Neuron (in vitro differentiated cells): ENCODE data around the gene LIN37.

Experiments used
- H2AFZ ChIP-seq: one replicate; pipeline ENCODE4 v1.6.1; 2013; ENCODE audit warnings: low read depth, mild to moderate bottlenecking, inconsistent platforms, low read length, moderate library complexity
- H3K27me3 ChIP-seq: one replicate; pipeline ENCODE4 v1.6.1; 2013; ENCODE audit warnings: low read length; ENCODE audit not compliant: insufficient read depth
- H3K36me3 ChIP-seq: one replicate; pipeline ENCODE4 v1.6.1; 2013; ENCODE audit warnings: low read length; ENCODE audit not compliant: insufficient read depth
- H3K4me1 ChIP-seq: one replicate; pipeline ENCODE4 v1.6.1; 2013; ENCODE audit warnings: low read length; ENCODE audit not compliant: insufficient read depth
- H3K4me3 ChIP-seq: 2 replicates; pipeline ENCODE4 v1.5.1; 2013; ENCODE audit warnings: mild to moderate bottlenecking, low read length, moderate library complexity
- H3K9me3 ChIP-seq: one replicate; pipeline ENCODE4 v1.6.1; 2013; ENCODE audit warnings: low read length

Gene LIN37

DNA sequence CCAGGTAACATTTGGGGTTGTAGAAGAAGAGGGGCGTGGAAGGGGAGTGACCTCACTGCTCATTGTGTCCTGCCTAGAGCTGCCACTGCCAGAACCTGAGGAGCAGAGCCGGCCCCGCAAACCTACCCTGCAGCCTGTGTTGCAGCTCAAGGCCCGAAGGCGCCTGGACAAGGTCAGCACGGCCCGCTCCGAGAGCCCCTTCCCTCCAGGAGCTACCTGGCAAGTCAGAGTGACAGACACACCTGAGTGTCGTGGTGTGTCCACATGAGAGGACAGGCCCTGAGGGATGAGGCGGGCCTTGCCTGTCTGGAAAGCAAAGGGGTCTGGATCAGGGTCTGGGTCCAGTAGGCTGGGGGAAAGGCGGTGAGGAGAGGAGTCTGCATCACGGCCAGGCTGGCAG lies 23.8 kb upstream of the LIN37 start:
- no peaks in the 10 kb centered on the region for H3K4me1 ChIP-seq
- no peak overlapping the region for H3K4me3 ChIP-seq
- H3K36me3 ChIP-seq = peaks cover 83% of the 10 kb centered on the region
- H2AFZ ChIP-seq = no peak overlapping the region
- no peaks in the 10 kb centered on the region for H3K27me3 ChIP-seq
- H3K9me3 ChIP-seq = no peaks in the 10 kb centered on the region

DNA sequence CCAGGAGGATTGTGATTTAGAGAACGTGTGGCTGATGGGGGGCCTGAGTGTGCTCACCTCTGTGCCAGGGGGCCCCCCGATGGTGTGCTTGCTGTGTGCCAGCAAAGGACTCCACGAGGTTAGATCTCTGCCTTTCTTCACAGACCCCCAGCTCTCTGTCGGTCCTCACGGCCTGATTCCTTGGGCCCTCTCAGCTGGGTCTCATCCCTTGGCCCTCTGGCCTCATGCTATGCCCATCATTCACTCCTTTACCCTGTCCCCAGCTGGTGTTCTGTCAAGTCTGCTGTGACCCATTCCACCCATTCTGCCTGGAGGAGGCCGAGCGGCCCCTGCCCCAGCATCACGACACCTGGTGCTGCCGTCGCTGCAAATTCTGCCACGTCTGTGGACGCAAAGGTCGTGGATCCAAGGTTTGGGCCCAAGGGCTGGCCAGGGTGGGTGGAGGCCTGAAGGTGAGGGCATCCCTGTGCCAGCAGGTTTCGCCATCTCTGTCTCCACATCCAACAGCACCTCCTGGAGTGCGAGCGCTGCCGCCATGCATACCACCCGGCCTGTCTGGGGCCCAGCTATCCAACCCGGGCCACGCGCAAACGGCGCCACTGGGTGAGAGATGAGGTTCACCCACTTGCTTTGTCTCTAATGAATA lies 23.0 kb upstream of the LIN37 start:
- H3K36me3 ChIP-seq = peaks cover 85% of the 10 kb centered on the region
- H3K4me3 ChIP-seq = no peak overlapping the region
- H3K27me3 ChIP-seq = no peaks in the 10 kb centered on the region
- no peak overlapping the region for H2AFZ ChIP-seq
- no peaks in the 10 kb centered on the region for H3K4me1 ChIP-seq
- no peaks in the 10 kb centered on the region for H3K9me3 ChIP-seq

DNA sequence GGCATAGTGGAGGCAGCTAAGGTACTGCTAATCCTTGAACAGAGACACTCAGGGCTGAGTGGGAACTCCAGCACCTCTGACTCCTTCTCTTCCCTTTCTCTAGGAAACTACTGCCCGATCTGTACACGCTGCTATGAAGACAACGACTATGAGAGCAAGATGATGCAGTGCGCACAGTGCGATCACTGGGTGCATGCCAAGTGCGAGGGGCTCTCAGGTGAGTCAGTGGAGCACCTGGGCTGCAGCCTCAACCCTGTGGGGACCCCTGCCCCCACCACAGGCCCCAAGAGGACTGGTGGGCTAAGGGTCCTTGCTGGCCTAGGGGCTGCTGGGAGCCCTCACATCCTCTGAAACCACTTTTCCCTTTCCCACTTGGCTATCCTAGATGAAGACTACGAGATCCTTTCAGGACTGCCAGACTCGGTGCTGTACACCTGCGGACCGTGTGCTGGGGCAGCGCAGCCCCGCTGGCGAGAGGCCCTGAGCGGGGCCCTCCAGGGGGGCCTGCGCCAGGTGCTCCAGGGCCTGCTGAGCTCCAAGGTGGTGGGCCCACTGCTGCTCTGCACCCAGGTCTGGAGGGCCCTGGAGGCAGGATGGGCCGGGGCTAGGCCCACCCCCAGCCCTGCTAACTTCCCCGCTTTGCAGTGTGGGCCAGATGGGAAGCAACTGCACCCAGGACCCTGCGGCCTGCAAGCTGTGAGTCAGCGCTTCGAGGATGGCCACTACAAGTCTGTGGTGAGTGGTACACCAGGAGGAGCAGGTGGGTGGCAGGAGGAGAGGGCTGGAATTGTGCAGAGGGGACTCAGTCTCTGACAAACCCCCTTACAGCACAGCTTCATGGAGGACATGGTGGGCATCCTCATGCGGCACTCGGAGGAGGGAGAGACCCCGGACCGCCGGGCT lies 21.1 kb upstream of the LIN37 start:
- Histone ChIP-seq H3K4me1 (no peaks in the 10 kb centered on the region), H3K27me3 (no peaks in the 10 kb centered on the region), H2AFZ (no peak overlapping the region), H3K36me3 (peaks cover 91% of the 10 kb centered on the region), H3K9me3 (no peaks in the 10 kb centered on the region), H3K4me3 (no peak overlapping the region)

DNA sequence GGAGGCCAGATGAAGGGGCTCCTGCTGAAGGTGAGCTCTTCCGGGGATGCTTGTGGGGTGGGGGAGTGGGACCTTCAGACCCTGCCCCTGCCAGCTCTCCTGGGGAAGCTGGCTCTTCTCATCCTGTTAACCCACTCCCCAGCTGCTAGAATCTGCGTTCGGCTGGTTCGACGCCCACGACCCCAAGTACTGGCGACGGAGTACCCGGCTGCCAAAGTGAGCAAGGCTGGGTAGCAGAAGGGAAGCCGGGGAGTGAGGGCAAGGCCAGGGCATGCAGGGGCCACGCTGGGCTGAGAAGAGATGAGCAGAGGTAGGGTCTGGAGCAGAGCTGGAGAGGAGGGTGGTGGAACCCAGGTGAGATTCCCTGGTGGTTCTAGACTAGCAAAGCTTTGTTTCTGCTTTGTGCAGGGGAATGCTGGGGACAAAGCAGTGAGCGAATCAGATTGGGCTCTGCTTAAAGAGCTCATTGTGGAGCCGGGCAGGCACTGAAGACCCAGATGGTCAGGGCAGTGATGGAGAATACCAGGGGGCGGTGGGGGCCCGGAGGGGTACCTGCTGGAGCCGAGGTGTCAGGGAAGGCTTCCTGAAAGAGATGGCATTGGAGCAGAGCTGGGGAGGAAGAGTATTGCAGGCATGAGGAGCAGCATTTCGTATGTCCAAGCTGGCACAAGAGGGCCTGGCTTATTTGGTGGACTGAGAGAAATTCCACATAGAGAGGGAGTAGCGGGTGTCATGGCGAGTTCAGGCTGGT lies 20.2 kb upstream of the LIN37 start:
- Histone ChIP-seq H3K36me3 (peaks cover 86% of the 10 kb centered on the region), H3K27me3 (no peaks in the 10 kb centered on the region), H3K4me1 (no peaks in the 10 kb centered on the region), H3K9me3 (no peaks in the 10 kb centered on the region), H3K4me3 (no peak overlapping the region), H2AFZ (no peak overlapping the region)

- no peaks in the 10 kb centered on the region for H3K4me1 ChIP-seq
- H3K36me3 ChIP-seq = peaks cover 86% of the 10 kb centered on the region
- no peaks in the 10 kb centered on the region for H3K27me3 ChIP-seq
- no peak overlapping the region for H2AFZ ChIP-seq
- no peak overlapping the region for H3K4me3 ChIP-seq
- H3K9me3 ChIP-seq = no peaks in the 10 kb centered on the region
These were observed 19.4 kb upstream of the LIN37 start for GRCh38 chr19:35729021-35729420.

GRCh38 chr19:35729763-35730162 lies 18.6 kb upstream of the LIN37 start:
- Histone ChIP-seq H3K27me3 (no peaks in the 10 kb centered on the region), H3K9me3 (no peaks in the 10 kb centered on the region), H2AFZ (no peak overlapping the region), H3K36me3 (peaks cover 86% of the 10 kb centered on the region), H3K4me1 (no peaks in the 10 kb centered on the region), H3K4me3 (no peak overlapping the region)

- Histone ChIP-seq H3K27me3 (no peaks in the 10 kb centered on the region), H3K4me3 (no peak overlapping the region), H3K4me1 (no peaks in the 10 kb centered on the region), H3K9me3 (no peaks in the 10 kb centered on the region), H2AFZ (no peak overlapping the region), H3K36me3 (peaks cover 84% of the 10 kb centered on the region)
These were observed 18.1 kb upstream of the LIN37 start for GRCh38 chr19:35730326-35730725.

DNA sequence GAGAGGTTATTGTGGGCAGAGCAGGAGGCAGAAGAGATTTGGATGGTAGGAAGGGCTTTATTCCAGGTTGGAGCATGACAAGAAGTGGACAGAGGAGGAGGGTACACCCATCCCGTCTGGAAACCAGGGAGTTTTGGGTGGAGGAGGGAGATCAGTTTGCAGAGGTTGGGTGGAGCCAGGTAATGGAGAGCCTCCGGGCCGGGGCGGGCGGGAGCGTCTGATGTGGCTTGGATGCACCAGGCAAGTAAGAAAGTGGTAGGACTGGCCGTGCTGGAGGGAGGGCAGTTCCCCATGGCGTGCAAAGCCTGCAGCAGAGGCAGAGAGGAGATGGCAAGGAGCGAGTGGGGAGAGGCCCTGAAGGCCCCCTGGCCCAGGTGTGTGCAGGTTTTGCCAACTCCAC lies 17.0 kb upstream of the LIN37 start:
- peaks cover 79% of the 10 kb centered on the region for H3K36me3 ChIP-seq
- H3K4me1 ChIP-seq = no peaks in the 10 kb centered on the region
- no peak overlapping the region for H2AFZ ChIP-seq
- H3K9me3 ChIP-seq = no peaks in the 10 kb centered on the region
- no peaks in the 10 kb centered on the region for H3K27me3 ChIP-seq
- H3K4me3 ChIP-seq = no peak overlapping the region

DNA sequence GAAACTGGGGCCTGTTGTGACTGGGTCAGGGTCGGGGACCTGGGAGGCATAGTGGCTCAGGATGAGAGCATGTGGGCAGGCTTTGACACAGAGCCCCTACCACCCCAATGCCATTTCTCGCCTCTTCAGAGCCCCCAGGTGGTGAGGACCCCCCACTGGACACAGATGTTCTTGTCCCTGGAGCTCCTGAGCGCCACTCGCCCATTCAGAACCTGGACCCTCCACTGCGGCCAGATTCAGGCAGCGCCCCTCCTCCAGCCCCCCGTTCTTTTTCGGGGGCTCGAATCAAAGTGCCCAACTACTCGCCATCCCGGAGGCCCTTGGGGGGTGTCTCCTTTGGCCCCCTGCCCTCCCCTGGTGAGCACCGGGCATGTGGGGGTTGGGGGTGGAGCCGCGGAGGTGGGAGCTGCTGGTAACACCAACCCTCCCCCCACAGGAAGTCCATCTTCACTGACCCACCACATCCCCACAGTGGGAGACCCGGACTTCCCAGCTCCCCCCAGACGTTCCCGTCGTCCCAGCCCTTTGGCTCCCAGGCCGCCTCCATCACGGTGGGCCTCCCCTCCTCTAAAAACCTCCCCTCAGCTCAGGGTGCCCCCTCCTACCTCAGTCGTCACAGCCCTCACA lies 16.5 kb upstream of the LIN37 start:
- Histone ChIP-seq H3K36me3 (peaks cover 84% of the 10 kb centered on the region), H3K4me1 (no peaks in the 10 kb centered on the region)

GRCh38 chr19:35732540-35733179 lies 15.7 kb upstream of the LIN37 start:
- H3K27me3 ChIP-seq = no peaks in the 10 kb centered on the region
- no peak overlapping the region for H2AFZ ChIP-seq
- no peaks in the 10 kb centered on the region for H3K4me1 ChIP-seq
- no peaks in the 10 kb centered on the region for H3K9me3 ChIP-seq
- peaks cover 82% of the 10 kb centered on the region for H3K36me3 ChIP-seq
- H3K4me3 ChIP-seq = no peak overlapping the region

More for the DNA sequence above, 16.5 kb upstream of the LIN37 start:
- no peak overlapping the region for H2AFZ ChIP-seq
- no peak overlapping the region for H3K4me3 ChIP-seq
- no peaks in the 10 kb centered on the region for H3K9me3 ChIP-seq
- H3K27me3 ChIP-seq = no peaks in the 10 kb centered on the region

- Histone ChIP-seq H3K27me3 (no peaks in the 10 kb centered on the region), H3K4me1 (no peaks in the 10 kb centered on the region), H2AFZ (no peak overlapping the region), H3K9me3 (no peaks in the 10 kb centered on the region), H3K4me3 (no peak overlapping the region), H3K36me3 (peaks cover 83% of the 10 kb centered on the region)
These were observed 14.9 kb upstream of the LIN37 start for GRCh38 chr19:35733180-35734125.

- Histone ChIP-seq H3K4me1 (no peaks in the 10 kb centered on the region), H3K27me3 (no peaks in the 10 kb centered on the region), H3K4me3 (no peak overlapping the region), H3K9me3 (no peaks in the 10 kb centered on the region), H2AFZ (no peak overlapping the region), H3K36me3 (peaks cover 80% of the 10 kb centered on the region)
These were observed 14.1 kb upstream of the LIN37 start for GRCh38 chr19:35734273-35734672.
